ENCODE data around the gene PRPF19. TPM values are rescaled to one million over a fixed set of nuclear protein-coding genes. Genes with fewer than 3 reads are reported as not detected.

The PRPF19 gene
- total RNA-seq, 1 experiment from 2014 or later = 204 TPM

DNA sequence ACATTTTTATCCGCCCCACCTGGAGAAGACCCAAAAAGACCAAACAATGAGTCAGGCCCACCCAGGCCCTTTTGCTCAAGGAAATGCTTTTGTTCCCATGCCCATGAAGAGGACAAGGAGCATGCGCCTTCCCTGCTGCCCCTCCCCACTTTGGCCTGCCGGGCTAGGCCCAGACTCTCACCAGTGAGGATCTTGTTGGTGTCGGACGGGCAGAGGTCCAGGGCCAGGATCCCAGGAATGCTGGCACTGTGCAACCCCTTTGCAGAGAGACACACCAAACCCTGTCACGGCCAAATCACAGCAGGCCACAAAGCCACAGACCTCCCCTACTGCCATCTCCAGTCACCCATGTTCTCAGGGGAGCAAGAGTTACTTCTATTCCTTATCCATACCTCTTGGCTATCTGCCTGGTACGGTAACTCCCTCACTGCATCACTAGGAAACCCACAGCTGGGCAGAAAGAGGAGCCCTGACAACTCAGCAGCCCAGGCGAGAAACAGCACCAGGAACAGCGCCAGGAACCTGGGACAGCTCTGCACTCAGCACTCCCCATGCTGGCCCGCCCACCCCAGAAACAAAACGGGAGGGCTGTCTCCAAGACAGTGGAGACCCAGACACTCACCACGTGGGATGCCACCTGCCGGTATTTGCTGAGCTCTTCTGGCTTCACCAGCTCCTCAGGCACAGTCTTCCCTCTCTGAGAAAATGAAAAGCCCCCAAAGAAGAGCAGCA lies 5.5 kb downstream of the PRPF19 start:
- Histone ChIP-seq H3K36me3 (ENCODE audit: insufficient read depth, low read length, poor library complexity, severe bottlenecking) (peaks cover 78% of the 10 kb centered on the region), H3K4me1 (ENCODE audit: insufficient read depth, low read length, poor library complexity, severe bottlenecking) (peaks cover 8% of the 10 kb centered on the region), H3K4me3 (ENCODE audit: low read depth, low read length, poor library complexity, severe bottlenecking) (no peak overlapping the region), H3K27me3 (replicated peaks; ENCODE audit: insufficient read depth, low read depth, low read length, poor library complexity) (no peaks in the 10 kb centered on the region), H3K27ac (ENCODE audit: low read depth, low read length, poor library complexity, severe bottlenecking) (no peak overlapping the region), H3K9me3 (ENCODE audit: low read depth, low read length, poor library complexity, severe bottlenecking) (no peaks in the 10 kb centered on the region)
- intact Hi-C loops (cut with micrococcal nuclease; ENCODE audit: unreplicated experiment) = no loop called here
- TF ChIP-seq, protein P1, sequence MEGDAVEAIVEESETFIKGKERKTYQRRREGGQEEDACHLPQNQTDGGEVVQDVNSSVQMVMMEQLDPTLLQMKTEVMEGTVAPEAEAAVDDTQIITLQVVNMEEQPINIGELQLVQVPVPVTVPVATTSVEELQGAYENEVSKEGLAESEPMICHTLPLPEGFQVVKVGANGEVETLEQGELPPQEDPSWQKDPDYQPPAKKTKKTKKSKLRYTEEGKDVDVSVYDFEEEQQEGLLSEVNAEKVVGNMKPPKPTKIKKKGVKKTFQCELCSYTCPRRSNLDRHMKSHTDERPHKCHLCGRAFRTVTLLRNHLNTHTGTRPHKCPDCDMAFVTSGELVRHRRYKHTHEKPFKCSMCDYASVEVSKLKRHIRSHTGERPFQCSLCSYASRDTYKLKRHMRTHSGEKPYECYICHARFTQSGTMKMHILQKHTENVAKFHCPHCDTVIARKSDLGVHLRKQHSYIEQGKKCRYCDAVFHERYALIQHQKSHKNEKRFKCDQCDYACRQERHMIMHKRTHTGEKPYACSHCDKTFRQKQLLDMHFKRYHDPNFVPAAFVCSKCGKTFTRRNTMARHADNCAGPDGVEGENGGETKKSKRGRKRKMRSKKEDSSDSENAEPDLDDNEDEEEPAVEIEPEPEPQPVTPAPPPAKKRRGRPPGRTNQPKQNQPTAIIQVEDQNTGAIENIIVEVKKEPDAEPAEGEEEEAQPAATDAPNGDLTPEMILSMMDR (conservative IDR thresholded peaks at IDR 0.05; ENCODE audit: low read depth, low read length) = no peak
- TF ChIP-seq EZH2 (IDR thresholded peaks at IDR 0.05; ENCODE audit: borderline replicate concordance, low read depth, low read length, poor library complexity, severe bottlenecking) = no peak
- BruUV-seq (replicated peaks) = no TSS peak
- DNase-seq (ENCODE audit: low spot score) = no peak
- POLR2A ChIA-PET (ENCODE audit: low non-redundant PET) = interaction anchor here (0.6 kb wide), 1 partner anchor 823 kb away, joined by 3 read pairs; no protein-coding TSS in a partner anchor
- CTCF ChIA-PET = no interaction called here

DNA sequence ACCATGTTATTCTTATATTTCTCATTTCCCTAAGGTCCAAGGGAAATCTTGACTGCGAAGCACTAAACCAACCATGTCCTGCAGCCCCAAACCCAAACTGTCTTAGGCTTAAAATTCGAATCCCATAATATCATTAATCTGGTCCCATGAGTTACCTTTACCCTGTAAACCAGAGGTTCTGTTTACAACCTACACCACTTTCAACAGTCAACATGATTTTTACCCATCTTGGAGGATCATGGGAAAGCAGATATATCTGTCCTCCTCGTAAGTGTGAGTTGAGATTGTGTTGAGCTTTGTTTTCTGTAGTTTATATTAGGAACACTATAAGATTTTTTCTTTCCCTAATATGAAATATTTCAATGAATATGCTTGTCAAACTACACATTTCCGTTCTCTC lies 6.4 kb downstream of the PRPF19 start:
- POLR2A ChIA-PET (ENCODE audit: low non-redundant PET) = no interaction called here
- Histone ChIP-seq H3K27me3 (replicated peaks; ENCODE audit: insufficient read depth, low read depth, low read length, poor library complexity) (no peaks in the 10 kb centered on the region), H3K4me1 (ENCODE audit: insufficient read depth, low read length, poor library complexity, severe bottlenecking) (peaks cover 5% of the 10 kb centered on the region), H3K4me3 (ENCODE audit: low read depth, low read length, poor library complexity, severe bottlenecking) (no peak overlapping the region), H3K36me3 (ENCODE audit: insufficient read depth, low read length, poor library complexity, severe bottlenecking) (peaks cover 87% of the 10 kb centered on the region), H3K9me3 (ENCODE audit: low read depth, low read length, poor library complexity, severe bottlenecking) (no peaks in the 10 kb centered on the region), H3K27ac (ENCODE audit: low read depth, low read length, poor library complexity, severe bottlenecking) (no peak overlapping the region)
- CTCF ChIA-PET = interaction anchor here (0.6 to 1.4 kb wide), 6 partner anchors 12 to 126 kb away, joined by 3 to 9 read pairs (median 4); no protein-coding TSS in a partner anchor
- intact Hi-C loops (cut with micrococcal nuclease; ENCODE audit: unreplicated experiment) = no loop called here
- DNase-seq (ENCODE audit: low spot score) = no peak
- TF ChIP-seq EZH2 (IDR thresholded peaks at IDR 0.05; ENCODE audit: borderline replicate concordance, low read depth, low read length, poor library complexity, severe bottlenecking) = no peak
- TF ChIP-seq, protein P1 (conservative IDR thresholded peaks at IDR 0.05; ENCODE audit: low read depth, low read length) = no peak
- no TSS peak for BruUV-seq (replicated peaks)

DNA sequence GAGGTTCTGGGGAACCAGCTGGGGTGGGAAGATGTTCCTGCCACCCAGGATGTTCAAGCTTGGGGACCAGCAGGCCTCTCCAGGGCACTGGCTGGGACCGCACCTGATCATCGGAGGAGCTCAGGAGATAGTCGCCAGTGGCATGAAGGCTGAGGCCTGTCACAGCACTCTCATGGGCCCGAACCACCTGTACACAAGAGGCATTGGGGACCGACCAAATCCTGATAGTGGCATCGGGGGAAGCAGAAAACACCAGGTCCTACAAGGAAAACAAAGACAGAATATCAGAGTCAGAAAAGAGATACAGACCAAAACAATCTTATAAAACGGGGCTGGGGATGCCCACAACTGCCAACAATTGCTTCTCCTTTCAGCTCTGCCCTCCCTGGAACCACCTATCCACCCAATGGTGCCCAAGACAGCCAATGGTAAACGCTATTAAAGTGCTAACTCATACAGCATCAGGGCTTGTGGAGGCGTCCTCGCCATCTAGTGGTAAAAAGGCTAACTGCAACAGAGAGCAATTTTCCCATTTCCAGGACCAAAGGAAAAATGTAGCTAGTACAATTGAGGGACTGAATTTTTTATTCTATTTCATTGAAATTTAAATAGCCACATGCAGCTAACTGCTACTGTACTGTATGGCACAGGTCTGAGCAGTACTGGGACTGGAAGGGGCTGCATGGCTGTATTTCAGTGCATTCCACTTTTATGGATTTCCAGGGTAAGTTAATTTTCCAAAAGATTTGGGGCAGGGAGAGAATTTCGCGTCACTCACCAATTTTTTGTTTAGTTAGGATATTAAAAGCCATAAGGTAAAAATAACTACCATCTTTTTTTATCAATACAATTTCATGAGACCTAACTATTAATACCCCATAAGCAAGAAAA lies 7.1 kb downstream of the PRPF19 start:
- peak; percentile 87 for DNase-seq (ENCODE audit: low spot score)
- TF ChIP-seq, protein P1 (conservative IDR thresholded peaks at IDR 0.05; ENCODE audit: low read depth, low read length) = peak; percentile 99
- TF ChIP-seq EZH2 (IDR thresholded peaks at IDR 0.05; ENCODE audit: borderline replicate concordance, low read depth, low read length, poor library complexity, severe bottlenecking) = no peak
- no TSS peak for BruUV-seq (replicated peaks)
- H3K4me1 ChIP-seq (ENCODE audit: insufficient read depth, low read length, poor library complexity, severe bottlenecking) = no peaks in the 10 kb centered on the region
- H3K27ac ChIP-seq (ENCODE audit: low read depth, low read length, poor library complexity, severe bottlenecking) = peak overlapping the region; percentile 28
- no peak overlapping the region for H3K4me3 ChIP-seq (ENCODE audit: low read depth, low read length, poor library complexity, severe bottlenecking)
- POLR2A ChIA-PET (ENCODE audit: low non-redundant PET) = no interaction called here
- H3K9me3 ChIP-seq (ENCODE audit: low read depth, low read length, poor library complexity, severe bottlenecking) = no peaks in the 10 kb centered on the region
- H3K36me3 ChIP-seq (ENCODE audit: insufficient read depth, low read length, poor library complexity, severe bottlenecking) = peaks cover 93% of the 10 kb centered on the region
- intact Hi-C loops (cut with micrococcal nuclease; ENCODE audit: unreplicated experiment) = no loop called here
- no peaks in the 10 kb centered on the region for H3K27me3 ChIP-seq (replicated peaks; ENCODE audit: insufficient read depth, low read depth, low read length, poor library complexity)
- CTCF ChIA-PET = interaction anchor here (0.6 to 1.4 kb wide), 7 partner anchors 9 to 126 kb away, joined by 3 to 9 read pairs (median 3); no protein-coding TSS in a partner anchor

Measured in A673 (cell line).